SK-N-SH treated with all-trans-retinoic acid at 6 μM for 48 hours (cell line): ENCODE measurements around the gene SNED1.

Experiments
- ATAC-seq: fragments of 200-7000 bp; cut with Tn5 transposase; 3 replicates; pipeline ENCODE4 v1.9.1; 2020; ENCODE audit warnings: mild to moderate bottlenecking, moderate library complexity
- CSDC2 ChIP-seq: fragments of 250-450 bp; sonication (Bioruptor Pico); IDR thresholded peaks from 2 replicates; pipeline ENCODE4 v1.5.0; 2020; ENCODE audit warnings: mild to moderate bottlenecking, moderate library complexity
- CSRNP3 ChIP-seq: fragments of 250-450 bp; sonication (Bioruptor Pico); IDR thresholded peaks from 2 replicates; pipeline ENCODE4 v1.5.1; 2021; ENCODE audit warnings: mild to moderate bottlenecking, moderate library complexity
- ESRRG ChIP-seq: fragments of 250-450 bp; sonication (Bioruptor Pico); IDR thresholded peaks from 2 replicates; pipeline ENCODE4 v1.6.1; 2021; ENCODE audit warnings: mild to moderate bottlenecking
- GLIS3 ChIP-seq: fragments of 250-450 bp; sonication (Bioruptor Pico); IDR thresholded peaks from 2 replicates; pipeline ENCODE4 v1.5.0; 2020; ENCODE audit warnings: mild to moderate bottlenecking, moderate library complexity
- ISL1 ChIP-seq: fragments of 250-450 bp; sonication (Bioruptor Pico); IDR thresholded peaks from 2 replicates; pipeline ENCODE4 v2.1.2; 2022; ENCODE audit warnings: mild to moderate bottlenecking, moderate library complexity
- OSR1 ChIP-seq: fragments of 250-450 bp; sonication (Bioruptor Pico); IDR thresholded peaks from 2 replicates; pipeline ENCODE4 v1.8.0; 2022; ENCODE audit warnings: moderate library complexity, mild to moderate bottlenecking, inconsistent platforms
- POU6F1 ChIP-seq: fragments of 250-450 bp; sonication (Bioruptor Pico); IDR thresholded peaks from 2 replicates; pipeline ENCODE4 v1.8.0; 2021; ENCODE audit warnings: low read depth, mild to moderate bottlenecking, moderate library complexity, borderline replicate concordance
- PPARA ChIP-seq: fragments of 250-450 bp; sonication (Bioruptor Pico); IDR thresholded peaks from 2 replicates; pipeline ENCODE4 v1.5.0; 2020; ENCODE audit warnings: mild to moderate bottlenecking, borderline replicate concordance
- RARB ChIP-seq: fragments of 250-450 bp; sonication (Bioruptor Pico); IDR thresholded peaks from 2 replicates; pipeline ENCODE4 v1.8.0; 2021; ENCODE audit warnings: mild to moderate bottlenecking, moderate library complexity
- SNAI2 ChIP-seq: fragments of 250-450 bp; sonication (Bioruptor Pico); IDR thresholded peaks from 2 replicates; pipeline ENCODE4 v1.5.0; 2020; ENCODE audit warnings: mild to moderate bottlenecking, moderate library complexity
- TCF4 ChIP-seq: fragments of 250-450 bp; sonication (Bioruptor Pico); IDR thresholded peaks from 2 replicates; pipeline ENCODE4 v1.8.0; 2021; ENCODE audit warnings: mild to moderate bottlenecking, moderate library complexity, borderline replicate concordance
- TOX ChIP-seq: fragments of 250-450 bp; sonication (Bioruptor Pico); IDR thresholded peaks from 2 replicates; pipeline ENCODE4 v1.8.0; 2021; ENCODE audit warnings: mild to moderate bottlenecking, moderate library complexity, borderline replicate concordance
- TSHZ2 ChIP-seq: fragments of 250-450 bp; sonication (Bioruptor Pico); IDR thresholded peaks from 2 replicates; pipeline ENCODE4 v1.5.0; 2020; ENCODE audit warnings: mild to moderate bottlenecking, moderate library complexity
- ZC3H10 ChIP-seq: fragments of 250-450 bp; sonication (Bioruptor Pico); IDR thresholded peaks from 2 replicates; pipeline ENCODE4 v1.5.1; 2021; ENCODE audit warnings: mild to moderate bottlenecking, moderate library complexity
- ZFP3 ChIP-seq: fragments of 250-450 bp; sonication (Bioruptor Pico); IDR thresholded peaks from 2 replicates; pipeline ENCODE4 v1.5.0; 2020; ENCODE audit warnings: mild to moderate bottlenecking, moderate library complexity
- ZFP30 ChIP-seq: fragments of 450-650 bp; formaldehyde crosslinking; IDR thresholded peaks from 2 replicates; pipeline ENCODE4 v1.5.0; 2022; ENCODE audit warnings: mild to moderate bottlenecking, moderate library complexity
- ZNF565 ChIP-seq: fragments of 450-650 bp; formaldehyde crosslinking; conservative IDR thresholded peaks from 2 replicates; pipeline ENCODE4 v1.5.0; 2020; ENCODE audit warnings: low read depth, mild to moderate bottlenecking, moderate library complexity
- ZNF70 ChIP-seq: fragments of 450-650 bp; formaldehyde crosslinking; IDR thresholded peaks from 2 replicates; pipeline ENCODE4 v1.5.0; 2020; ENCODE audit warnings: mild to moderate bottlenecking, moderate library complexity
- ZNF8 ChIP-seq: fragments of 450-650 bp; formaldehyde crosslinking; IDR thresholded peaks from 2 replicates; pipeline ENCODE4 v1.5.0; 2020; ENCODE audit warnings: mild to moderate bottlenecking, moderate library complexity
- TF ChIP-seq, protein P1 (sequence below): fragments of 250-450 bp; sonication (Bioruptor Pico); IDR thresholded peaks from 2 replicates; pipeline ENCODE4 v1.5.1; 2020; ENCODE audit warnings: low read depth, mild to moderate bottlenecking, moderate library complexity
- TF ChIP-seq, protein P2 (sequence below): fragments of 250-450 bp; sonication (Bioruptor Pico); IDR thresholded peaks from 2 replicates; pipeline ENCODE4 v1.8.0; 2020; ENCODE audit warnings: mild to moderate bottlenecking, moderate library complexity, borderline replicate concordance

The SNED1 gene

GRCh38 chr2:240988146-240988545 is 10.3 kb upstream of the SNED1 start:
- ATAC-seq, result no peak
- TF ChIP-seq TCF4 (CRISPR knock-in tag) (no peak), GLIS3 (CRISPR knock-in tag) (no peak), POU6F1 (no peak), ZNF565 (CRISPR knock-in tag) (no peak), ESRRG (CRISPR knock-in tag) (no peak), TOX (CRISPR knock-in tag) (no peak), CSDC2 (CRISPR knock-in tag) (no peak), CSRNP3 (no peak), TSHZ2 (CRISPR knock-in tag) (no peak), RARB (no peak), PPARA (CRISPR knock-in tag) (no peak), ZNF8 (CRISPR knock-in tag) (no peak), ISL1 (no peak), ZFP3 (no peak), OSR1 (CRISPR knock-in tag) (no peak), ZC3H10 (CRISPR knock-in tag) (no peak), ZFP30 (CRISPR knock-in tag) (no peak), ZNF70 (CRISPR knock-in tag) (no peak)
- TF ChIP-seq, protein P1, sequence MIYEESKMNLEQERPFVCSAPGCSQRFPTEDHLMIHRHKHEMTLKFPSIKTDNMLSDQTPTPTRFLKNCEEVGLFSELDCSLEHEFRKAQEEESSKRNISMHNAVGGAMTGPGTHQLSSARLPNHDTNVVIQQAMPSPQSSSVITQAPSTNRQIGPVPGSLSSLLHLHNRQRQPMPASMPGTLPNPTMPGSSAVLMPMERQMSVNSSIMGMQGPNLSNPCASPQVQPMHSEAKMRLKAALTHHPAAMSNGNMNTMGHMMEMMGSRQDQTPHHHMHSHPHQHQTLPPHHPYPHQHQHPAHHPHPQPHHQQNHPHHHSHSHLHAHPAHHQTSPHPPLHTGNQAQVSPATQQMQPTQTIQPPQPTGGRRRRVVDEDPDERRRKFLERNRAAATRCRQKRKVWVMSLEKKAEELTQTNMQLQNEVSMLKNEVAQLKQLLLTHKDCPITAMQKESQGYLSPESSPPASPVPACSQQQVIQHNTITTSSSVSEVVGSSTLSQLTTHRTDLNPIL (CRISPR knock-in tag), result no peak
- TF ChIP-seq, protein P2, sequence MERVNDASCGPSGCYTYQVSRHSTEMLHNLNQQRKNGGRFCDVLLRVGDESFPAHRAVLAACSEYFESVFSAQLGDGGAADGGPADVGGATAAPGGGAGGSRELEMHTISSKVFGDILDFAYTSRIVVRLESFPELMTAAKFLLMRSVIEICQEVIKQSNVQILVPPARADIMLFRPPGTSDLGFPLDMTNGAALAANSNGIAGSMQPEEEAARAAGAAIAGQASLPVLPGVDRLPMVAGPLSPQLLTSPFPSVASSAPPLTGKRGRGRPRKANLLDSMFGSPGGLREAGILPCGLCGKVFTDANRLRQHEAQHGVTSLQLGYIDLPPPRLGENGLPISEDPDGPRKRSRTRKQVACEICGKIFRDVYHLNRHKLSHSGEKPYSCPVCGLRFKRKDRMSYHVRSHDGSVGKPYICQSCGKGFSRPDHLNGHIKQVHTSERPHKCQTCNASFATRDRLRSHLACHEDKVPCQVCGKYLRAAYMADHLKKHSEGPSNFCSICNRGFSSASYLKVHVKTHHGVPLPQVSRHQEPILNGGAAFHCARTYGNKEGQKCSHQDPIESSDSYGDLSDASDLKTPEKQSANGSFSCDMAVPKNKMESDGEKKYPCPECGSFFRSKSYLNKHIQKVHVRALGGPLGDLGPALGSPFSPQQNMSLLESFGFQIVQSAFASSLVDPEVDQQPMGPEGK, result no peak

DNA sequence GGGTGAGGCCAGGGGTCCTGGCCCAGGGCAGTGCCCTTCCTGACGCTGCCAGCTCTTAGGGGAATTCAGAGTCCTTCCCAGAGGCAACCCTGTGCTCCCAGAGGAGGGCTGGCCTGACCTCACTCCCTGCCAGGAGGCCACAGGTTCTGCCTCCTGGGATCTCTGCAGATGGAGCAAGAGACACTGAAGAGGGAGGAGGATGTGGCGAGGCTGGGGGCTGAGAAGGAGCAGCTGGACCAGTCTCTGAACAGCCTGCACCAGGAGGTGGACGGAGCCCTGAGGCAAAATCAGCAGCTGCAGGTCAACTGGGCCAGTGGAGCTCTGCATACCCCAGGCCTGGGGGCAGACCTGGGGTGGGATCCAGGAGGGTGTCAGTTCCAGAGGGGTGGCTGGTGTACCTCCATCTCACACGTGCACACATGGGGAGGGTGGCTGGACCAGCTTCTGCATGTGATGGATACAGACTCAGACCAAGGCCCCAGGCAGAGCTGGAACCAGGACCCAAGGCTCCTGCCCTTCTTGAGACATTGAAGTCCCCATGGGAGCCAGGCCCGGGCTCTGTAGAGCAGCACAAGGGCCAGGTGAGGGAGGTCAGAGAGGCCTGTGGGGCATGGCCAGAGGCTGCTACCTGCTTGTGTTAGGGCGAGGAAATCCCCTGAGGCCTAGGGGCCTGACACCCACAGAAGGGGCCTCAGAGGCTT is 9.7 kb upstream of the SNED1 start:
- TF ChIP-seq ZNF70 (CRISPR knock-in tag), result no peak
- TF ChIP-seq SNAI2 (CRISPR knock-in tag), result no peak
- no peak for TF ChIP-seq OSR1 (CRISPR knock-in tag)
- no peak for TF ChIP-seq ZNF565 (CRISPR knock-in tag)
- no peak for TF ChIP-seq TCF4 (CRISPR knock-in tag)
- no peak for TF ChIP-seq CSDC2 (CRISPR knock-in tag)
- no peak for TF ChIP-seq TSHZ2 (CRISPR knock-in tag)
- TF ChIP-seq ISL1, result no peak
- no peak for TF ChIP-seq ZC3H10 (CRISPR knock-in tag)
- ATAC-seq, result no peak
